ENCODE measurements around the gene KIT.

The KIT gene

DNA sequence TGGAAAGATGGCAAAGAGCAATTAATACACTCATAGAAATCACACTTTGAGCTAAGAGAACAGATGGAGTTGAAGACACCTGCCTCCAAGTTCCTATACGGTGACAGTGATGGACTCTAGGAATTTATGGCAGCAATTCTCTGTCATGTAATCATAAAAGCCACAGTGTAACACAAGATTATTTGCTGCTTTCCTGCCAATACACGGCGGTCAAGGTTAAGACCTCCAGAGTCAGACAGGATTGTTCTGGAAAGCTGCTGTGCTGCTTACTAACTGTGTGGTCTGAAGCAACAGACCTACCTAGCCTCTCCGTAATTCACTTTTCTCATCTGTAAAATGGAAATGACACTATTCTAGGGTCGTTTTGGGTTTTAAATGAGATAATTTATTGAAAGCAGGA is 14.6 kb upstream of the KIT start:
- H3K4me1 ChIP-seq (ENCODE audit: control insufficient read depth, insufficient read depth, low read length, poor library complexity, severe bottlenecking): no peaks in the 10 kb centered on the region
- 85 to 95% methylated on average over 3 to 4 of the region's 5 CpGs for WGBS, 2 experiments (ENCODE audit: insufficient coverage in 2 of 2)
- no peak overlapping the region for H3K4me3 ChIP-seq (ENCODE audit: extremely low read depth, insufficient read depth, low read length, poor library complexity, severe bottlenecking)
- H3K27ac ChIP-seq (ENCODE audit: low read depth, low read length, severe bottlenecking): no peak overlapping the region
- no peaks in the 10 kb centered on the region for H3K9me3 ChIP-seq (ENCODE audit: control insufficient read depth, low read length)
- no peaks in the 10 kb centered on the region for H3K36me3 ChIP-seq (ENCODE audit: control insufficient read depth, insufficient read depth, low read length)

DNA sequence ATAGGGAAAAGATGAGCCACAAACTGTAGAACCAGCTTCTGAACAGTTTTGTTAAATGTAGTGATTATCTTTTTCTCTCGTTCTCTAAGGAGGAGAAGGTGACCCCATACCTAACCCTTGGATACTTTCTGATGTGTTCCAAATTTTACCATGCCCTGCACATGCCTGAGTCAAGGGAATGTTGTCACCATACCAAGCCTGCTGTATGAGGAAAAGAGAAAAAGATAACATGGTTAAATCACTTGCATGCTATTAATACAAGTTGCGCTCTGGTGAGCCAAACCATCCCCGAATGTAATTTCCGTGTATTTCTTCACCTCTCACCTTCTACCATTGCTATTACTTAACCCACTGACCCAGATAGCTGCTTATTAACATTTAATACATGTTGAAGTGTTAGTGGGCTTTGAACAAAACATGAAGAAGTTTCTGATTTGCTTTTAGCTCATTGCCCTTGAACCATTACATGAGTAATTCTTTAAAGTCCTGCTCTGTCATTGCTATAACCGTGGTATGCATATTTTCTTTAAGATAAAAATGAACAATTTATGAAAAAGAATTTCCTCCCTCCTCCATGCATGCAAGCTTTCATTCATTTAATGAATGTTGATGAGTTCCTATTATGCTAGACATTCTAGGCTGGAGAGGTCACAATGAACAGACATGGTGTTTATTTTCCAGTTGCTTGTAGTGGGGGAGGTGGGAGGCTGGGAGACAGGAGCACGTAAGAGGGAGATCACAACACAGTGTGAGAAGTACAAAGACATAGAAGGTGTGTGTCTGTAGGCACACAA is 13.6 kb upstream of the KIT start:
- Histone ChIP-seq H3K27ac (ENCODE audit: low read depth, low read length, severe bottlenecking) (no peak overlapping the region), H3K9me3 (ENCODE audit: control insufficient read depth, low read length) (no peaks in the 10 kb centered on the region)
- WGBS, 2 experiments (ENCODE audit: insufficient coverage in 2 of 2): 60 to 83% methylated on average over 1 of the region's 6 CpGs

DNA sequence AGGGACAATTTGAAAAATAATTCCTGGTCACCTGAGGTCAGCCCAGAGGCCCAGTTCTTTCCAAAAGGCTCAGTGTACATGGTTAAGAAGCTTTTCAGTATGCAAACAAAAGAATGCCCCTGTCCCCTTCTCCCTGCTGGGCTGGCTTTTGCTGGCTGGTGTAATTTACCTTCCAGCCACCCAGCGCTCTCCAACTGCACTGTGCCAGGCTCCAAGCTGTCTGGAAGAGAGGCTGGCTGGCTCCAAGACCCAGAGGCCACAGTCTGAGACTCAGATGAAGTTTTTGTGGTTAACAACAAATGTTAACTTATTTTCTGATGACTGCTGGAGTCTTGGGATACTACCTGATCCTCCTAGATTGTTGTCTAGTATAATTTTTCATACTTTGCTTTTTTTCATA is 11.9 kb upstream of the KIT start:
- H3K4me1 ChIP-seq (ENCODE audit: control insufficient read depth, insufficient read depth, low read length, poor library complexity, severe bottlenecking): no peaks in the 10 kb centered on the region

More for the DNA sequence above, 13.6 kb upstream of the KIT start:
- no peaks in the 10 kb centered on the region for H3K4me1 ChIP-seq (ENCODE audit: control insufficient read depth, insufficient read depth, low read length, poor library complexity, severe bottlenecking)
- no peaks in the 10 kb centered on the region for H3K36me3 ChIP-seq (ENCODE audit: control insufficient read depth, insufficient read depth, low read length)
- H3K4me3 ChIP-seq (ENCODE audit: extremely low read depth, insufficient read depth, low read length, poor library complexity, severe bottlenecking): no peak overlapping the region

DNA sequence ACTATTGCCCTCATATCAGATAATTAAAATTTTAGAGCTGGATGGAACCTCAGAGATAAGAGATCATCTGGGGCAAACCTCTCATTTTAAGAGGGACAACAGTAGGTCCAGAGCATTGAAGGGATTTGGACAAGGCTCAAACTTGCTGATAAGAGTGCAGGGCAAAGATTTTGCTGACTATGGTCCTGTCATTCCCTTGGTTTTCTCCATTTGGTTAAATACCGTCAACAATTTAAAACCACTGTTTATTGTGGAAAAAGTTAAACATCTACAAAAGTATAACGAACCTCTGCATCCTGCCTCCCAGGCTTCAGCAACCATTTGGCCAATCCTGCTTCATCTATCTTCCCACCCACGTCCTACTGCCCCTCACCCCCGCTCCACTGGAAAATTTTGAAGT is 10.7 kb upstream of the KIT start:
- no peaks in the 10 kb centered on the region for H3K9me3 ChIP-seq (ENCODE audit: control insufficient read depth, low read length)
- H3K36me3 ChIP-seq (ENCODE audit: control insufficient read depth, insufficient read depth, low read length): no peaks in the 10 kb centered on the region
- 100% methylated on average over 1 of the region's 4 CpGs; no CpG with 5 or more reads in 1 of the 2 experiments for WGBS, 2 experiments (ENCODE audit: insufficient coverage in 2 of 2)
- no peak overlapping the region for H3K4me3 ChIP-seq (ENCODE audit: extremely low read depth, insufficient read depth, low read length, poor library complexity, severe bottlenecking)
- no peak overlapping the region for H3K27ac ChIP-seq (ENCODE audit: low read depth, low read length, severe bottlenecking)
- no peaks in the 10 kb centered on the region for H3K4me1 ChIP-seq (ENCODE audit: control insufficient read depth, insufficient read depth, low read length, poor library complexity, severe bottlenecking)

More for the DNA sequence above, 11.9 kb upstream of the KIT start:
- Histone ChIP-seq H3K4me3 (ENCODE audit: extremely low read depth, insufficient read depth, low read length, poor library complexity, severe bottlenecking) (no peak overlapping the region), H3K27ac (ENCODE audit: low read depth, low read length, severe bottlenecking) (no peak overlapping the region), H3K36me3 (ENCODE audit: control insufficient read depth, insufficient read depth, low read length) (no peaks in the 10 kb centered on the region), H3K9me3 (ENCODE audit: control insufficient read depth, low read length) (no peaks in the 10 kb centered on the region)
- WGBS, 2 experiments (ENCODE audit: insufficient coverage in 2 of 2): 75 to 100% methylated on average over 1 of the region's 1 CpG

DNA sequence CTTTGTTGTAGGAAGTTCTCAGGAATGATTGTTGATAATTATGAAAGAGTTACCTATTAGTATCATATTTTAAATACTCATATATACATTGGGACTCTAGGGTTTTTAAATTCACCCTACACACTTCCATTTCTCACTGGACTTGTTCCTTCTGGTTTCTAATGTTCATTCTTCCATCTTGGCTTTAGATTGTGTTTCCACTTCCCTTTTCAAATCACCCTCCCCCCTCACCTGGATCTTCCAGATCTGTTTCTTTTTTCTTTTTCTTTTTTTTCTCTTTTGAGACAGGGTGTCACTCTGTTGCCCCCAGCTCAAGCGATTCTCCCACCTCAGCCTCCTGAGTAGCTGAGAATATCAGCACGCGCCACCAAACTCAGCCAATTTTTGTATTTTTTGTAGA is 6.7 kb upstream of the KIT start:
- no peak overlapping the region for H3K4me3 ChIP-seq (ENCODE audit: extremely low read depth, insufficient read depth, low read length, poor library complexity, severe bottlenecking)
- H3K36me3 ChIP-seq (ENCODE audit: control insufficient read depth, insufficient read depth, low read length): no peaks in the 10 kb centered on the region
- H3K9me3 ChIP-seq (ENCODE audit: control insufficient read depth, low read length): no peaks in the 10 kb centered on the region
- H3K4me1 ChIP-seq (ENCODE audit: control insufficient read depth, insufficient read depth, low read length, poor library complexity, severe bottlenecking): no peaks in the 10 kb centered on the region
- WGBS, 2 experiments (ENCODE audit: insufficient coverage in 2 of 2): 100% methylated on average over 3 of the region's 3 CpGs; no CpG with 5 or more reads in 1 of the 2 experiments
- H3K27ac ChIP-seq (ENCODE audit: low read depth, low read length, severe bottlenecking): no peak overlapping the region

DNA sequence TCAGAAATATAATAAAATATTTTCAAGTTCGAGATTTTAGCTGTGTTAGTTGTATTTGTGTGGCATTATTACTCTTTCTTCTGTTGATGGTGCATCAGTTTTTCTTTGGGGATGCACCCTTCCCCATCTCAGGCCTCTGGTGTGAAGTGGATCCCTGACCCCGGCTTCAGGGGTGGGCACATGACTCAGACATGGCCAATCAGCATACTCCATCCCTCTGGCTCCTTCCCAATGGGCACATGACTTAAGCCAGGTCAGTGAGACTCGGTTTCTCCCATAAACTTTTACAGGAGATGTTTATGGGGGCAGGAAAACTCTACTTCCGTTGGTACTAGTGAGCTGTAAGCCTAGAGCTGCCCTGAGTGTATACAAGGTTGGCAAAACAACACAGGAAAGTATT is 3.0 kb upstream of the KIT start:
- no peak overlapping the region for H3K4me3 ChIP-seq (ENCODE audit: extremely low read depth, insufficient read depth, low read length, poor library complexity, severe bottlenecking)
- no peaks in the 10 kb centered on the region for H3K36me3 ChIP-seq (ENCODE audit: control insufficient read depth, insufficient read depth, low read length)
- H3K9me3 ChIP-seq (ENCODE audit: control insufficient read depth, low read length): no peaks in the 10 kb centered on the region
- WGBS, 2 experiments (ENCODE audit: insufficient coverage in 2 of 2): 75 to 100% methylated on average over 1 to 2 of the region's 4 CpGs
- peaks cover 2% of the 10 kb centered on the region for H3K4me1 ChIP-seq (ENCODE audit: control insufficient read depth, insufficient read depth, low read length, poor library complexity, severe bottlenecking)
- no peak overlapping the region for H3K27ac ChIP-seq (ENCODE audit: low read depth, low read length, severe bottlenecking)

DNA sequence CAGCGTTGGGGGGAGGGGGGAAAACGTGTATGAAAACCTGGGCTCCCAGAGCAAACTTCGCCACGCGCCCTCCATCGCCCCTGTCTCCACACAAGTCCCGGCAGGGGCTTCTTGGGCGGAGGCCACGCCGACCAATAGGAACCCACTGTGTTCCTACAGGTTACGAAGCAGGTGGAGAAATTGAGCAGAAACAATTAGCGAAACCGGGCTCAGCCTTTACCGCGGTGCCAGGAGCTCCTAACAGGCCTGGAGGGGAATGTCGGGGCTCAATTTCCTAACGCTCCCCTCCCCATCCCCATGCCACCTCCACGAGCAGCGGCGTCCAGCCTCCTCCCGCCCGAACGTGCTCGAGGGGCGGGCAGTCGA is 589 bp upstream of the KIT start:
- WGBS, 2 experiments (ENCODE audit: insufficient coverage in 2 of 2): 4 to 6% methylated on average over 21 of the region's 26 CpGs
- no peaks in the 10 kb centered on the region for H3K36me3 ChIP-seq (ENCODE audit: control insufficient read depth, insufficient read depth, low read length)

DNA sequence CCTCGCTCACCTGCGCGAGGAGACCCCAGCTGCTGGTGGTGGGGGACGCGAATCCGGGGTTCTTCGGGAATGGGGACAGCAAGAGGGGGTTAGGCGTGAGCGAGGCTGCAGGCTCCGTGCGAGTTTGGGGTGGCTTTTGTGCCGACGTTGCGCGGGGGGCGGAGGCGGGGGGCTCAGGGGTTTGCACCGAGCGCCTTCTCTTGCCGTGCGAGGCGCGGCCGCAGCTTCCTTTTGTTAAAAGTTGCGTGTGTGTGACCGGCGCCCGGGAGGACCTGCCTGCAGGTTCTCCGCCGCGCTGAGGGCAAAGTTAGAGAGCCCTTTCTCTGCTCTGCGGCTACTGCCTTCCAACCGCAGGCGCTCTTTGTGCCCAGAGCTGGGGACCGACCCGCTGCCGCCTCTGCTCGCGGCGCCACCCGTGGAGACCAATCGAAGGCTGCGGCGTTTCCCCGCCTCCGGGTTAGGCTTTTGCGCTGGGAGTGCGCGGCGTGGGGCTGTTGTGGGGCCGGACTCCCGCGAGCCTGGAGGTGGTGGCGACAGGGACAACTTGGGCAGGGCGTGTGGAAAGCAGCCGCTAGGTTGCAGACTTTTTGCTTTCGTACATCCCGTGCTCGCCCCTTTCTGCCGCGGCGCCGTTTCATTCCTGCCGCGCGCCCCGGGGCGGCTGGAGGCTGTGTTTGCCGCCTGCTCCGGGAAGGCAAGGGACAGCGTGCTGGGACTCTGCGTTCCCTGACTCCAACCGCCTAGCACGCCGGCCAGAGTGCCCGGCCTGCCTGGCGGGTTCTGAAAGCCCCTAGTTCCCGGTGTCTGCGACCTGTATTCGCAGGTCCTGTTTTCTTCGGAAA is 716 bp downstream of the KIT start:
- peaks cover 4% of the 10 kb centered on the region for H3K4me1 ChIP-seq (ENCODE audit: control insufficient read depth, insufficient read depth, low read length, poor library complexity, severe bottlenecking)
- no peaks in the 10 kb centered on the region for H3K36me3 ChIP-seq (ENCODE audit: control insufficient read depth, insufficient read depth, low read length)
- peak overlapping the region; percentile 61 for H3K4me3 ChIP-seq (ENCODE audit: extremely low read depth, insufficient read depth, low read length, poor library complexity, severe bottlenecking)
- H3K27ac ChIP-seq (ENCODE audit: low read depth, low read length, severe bottlenecking): no peak overlapping the region
- H3K9me3 ChIP-seq (ENCODE audit: control insufficient read depth, low read length): no peaks in the 10 kb centered on the region
- 0 to 1% methylated on average over 66 to 74 of the region's 81 CpGs for WGBS, 2 experiments (ENCODE audit: insufficient coverage in 2 of 2)

More for the DNA sequence above, 589 bp upstream of the KIT start:
- Histone ChIP-seq H3K4me3 (ENCODE audit: extremely low read depth, insufficient read depth, low read length, poor library complexity, severe bottlenecking) (peak overlapping the region; percentile 61), H3K4me1 (ENCODE audit: control insufficient read depth, insufficient read depth, low read length, poor library complexity, severe bottlenecking) (peaks cover 4% of the 10 kb centered on the region), H3K27ac (ENCODE audit: low read depth, low read length, severe bottlenecking) (no peak overlapping the region), H3K9me3 (ENCODE audit: control insufficient read depth, low read length) (no peaks in the 10 kb centered on the region)

DNA sequence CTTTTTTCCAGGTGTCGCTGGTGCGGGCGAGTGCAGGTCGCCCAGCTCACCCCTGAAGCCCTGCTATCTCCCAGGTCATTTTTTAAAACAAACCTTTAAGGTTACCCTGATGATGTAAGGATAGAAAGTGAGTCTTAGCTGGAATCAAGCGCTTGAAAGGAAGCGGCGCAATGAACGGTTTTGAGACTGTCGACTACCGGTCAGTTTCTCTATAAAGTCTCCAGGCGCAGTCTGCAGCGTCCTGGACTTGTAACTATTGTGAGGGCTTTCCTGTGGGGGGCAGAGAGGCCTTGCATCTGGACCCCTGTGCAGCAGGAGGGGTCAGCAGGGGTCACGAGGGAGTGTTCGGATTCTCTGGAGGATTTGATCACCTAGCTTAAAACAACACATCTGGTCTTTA is 1.6 kb downstream of the KIT start:
- Histone ChIP-seq H3K4me1 (ENCODE audit: control insufficient read depth, insufficient read depth, low read length, poor library complexity, severe bottlenecking) (peaks cover 4% of the 10 kb centered on the region), H3K9me3 (ENCODE audit: control insufficient read depth, low read length) (no peaks in the 10 kb centered on the region), H3K4me3 (ENCODE audit: extremely low read depth, insufficient read depth, low read length, poor library complexity, severe bottlenecking) (peak overlapping the region; percentile 61), H3K36me3 (ENCODE audit: control insufficient read depth, insufficient read depth, low read length) (no peaks in the 10 kb centered on the region), H3K27ac (ENCODE audit: low read depth, low read length, severe bottlenecking) (no peak overlapping the region)
- WGBS, 2 experiments (ENCODE audit: insufficient coverage in 2 of 2): 4 to 5% methylated on average over 7 to 8 of the region's 14 CpGs

DNA sequence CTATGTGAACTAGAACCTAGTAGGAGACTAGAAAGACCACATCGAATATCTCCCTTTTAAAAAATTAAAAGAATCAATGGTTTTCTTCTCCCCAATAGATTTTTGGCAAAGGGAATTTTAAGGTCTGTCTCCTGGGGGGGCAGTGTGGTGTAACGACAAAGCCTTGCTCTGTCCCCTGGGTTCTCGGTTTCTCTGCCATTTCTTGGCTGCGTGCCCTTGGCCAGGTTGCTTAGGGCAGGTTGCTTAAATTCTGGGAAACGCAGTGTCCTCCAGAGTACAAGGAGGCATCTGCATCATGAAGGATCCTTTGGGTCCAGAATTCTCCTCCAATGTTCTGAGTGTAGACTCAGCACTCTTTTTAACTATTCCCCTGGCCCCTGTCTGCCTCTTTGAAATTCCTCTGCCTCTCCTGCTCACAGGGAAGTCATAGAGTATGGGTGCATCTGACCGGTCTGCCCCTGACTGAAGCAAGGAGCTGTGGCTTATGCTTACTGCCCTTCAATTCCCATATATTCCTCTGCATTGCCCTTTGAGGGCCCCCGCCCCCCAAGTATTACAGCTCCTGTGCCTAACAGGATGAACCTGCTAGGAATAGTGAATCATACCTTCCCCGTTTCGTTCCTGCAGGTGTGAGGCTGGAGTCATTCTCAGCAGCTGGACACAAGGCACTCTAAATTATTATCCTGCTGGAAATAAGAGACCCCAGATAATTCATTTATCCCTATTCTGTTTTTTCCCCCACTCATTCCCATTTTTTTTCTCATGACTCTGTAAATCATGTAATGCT is 2.2 kb downstream of the KIT start:
- 40 to 44% methylated on average over 6 to 8 of the region's 9 CpGs for WGBS, 2 experiments (ENCODE audit: insufficient coverage in 2 of 2)
- no peak overlapping the region for H3K27ac ChIP-seq (ENCODE audit: low read depth, low read length, severe bottlenecking)
- peak overlapping the region; percentile 61 for H3K4me3 ChIP-seq (ENCODE audit: extremely low read depth, insufficient read depth, low read length, poor library complexity, severe bottlenecking)

More for the DNA sequence above, 2.2 kb downstream of the KIT start:
- Histone ChIP-seq H3K4me1 (ENCODE audit: control insufficient read depth, insufficient read depth, low read length, poor library complexity, severe bottlenecking) (peaks cover 4% of the 10 kb centered on the region), H3K9me3 (ENCODE audit: control insufficient read depth, low read length) (no peaks in the 10 kb centered on the region), H3K36me3 (ENCODE audit: control insufficient read depth, insufficient read depth, low read length) (no peaks in the 10 kb centered on the region)
